ENCODE measurements around the gene FAM168A.
"Not testable (repeated sequence)": the region's sequence is repeated elsewhere in the genome, so short reads cannot be mapped to it uniquely, and the experiment has no call there.

The FAM168A gene

DNA sequence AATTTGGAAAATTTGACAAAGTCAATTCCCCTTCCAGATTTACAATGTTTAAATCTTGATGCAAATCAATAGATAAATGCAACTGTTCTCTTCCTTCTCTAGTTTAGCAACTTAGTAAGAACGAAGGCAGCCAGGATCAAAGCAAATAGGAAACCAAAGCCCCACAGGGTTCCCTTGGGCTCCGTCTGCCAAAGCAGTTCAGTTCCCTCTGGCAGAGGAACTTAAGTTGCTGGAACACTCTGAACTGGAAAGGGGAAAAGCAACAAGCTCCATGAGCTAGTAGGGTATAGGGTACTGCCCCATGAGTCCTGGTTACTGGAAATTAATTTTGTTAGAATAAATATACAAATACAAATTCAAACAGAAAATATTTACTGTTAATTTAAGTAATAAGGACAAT lies 130.4 kb downstream of the FAM168A start:
- DNase-seq (ENCODE audit: low read depth) = no peak

DNA sequence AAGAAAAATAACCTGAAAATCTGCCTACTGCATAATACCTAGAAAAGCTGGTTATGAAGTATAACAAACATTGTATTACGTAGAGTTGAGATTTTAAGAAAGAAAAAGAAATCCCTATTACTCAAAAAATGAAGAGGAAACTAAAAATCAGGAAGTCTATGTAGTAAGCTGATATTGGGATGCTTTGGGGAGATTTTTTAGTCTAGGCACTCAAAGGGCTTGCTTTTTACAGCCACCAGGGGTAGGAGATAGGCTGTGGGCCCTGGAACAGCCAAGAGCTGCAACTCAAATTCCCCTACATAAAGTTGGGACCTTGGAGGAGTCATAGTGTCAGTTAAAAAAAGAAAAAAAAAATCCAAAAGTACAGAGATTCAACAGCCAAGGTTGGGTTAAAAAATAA lies 131.3 kb downstream of the FAM168A start:
- DNase-seq (ENCODE audit: low read depth) = no peak

GRCh38 chr11:73465871-73466270 lies 132.0 kb downstream of the FAM168A start:
- no peak for DNase-seq (ENCODE audit: low read depth)

DNA sequence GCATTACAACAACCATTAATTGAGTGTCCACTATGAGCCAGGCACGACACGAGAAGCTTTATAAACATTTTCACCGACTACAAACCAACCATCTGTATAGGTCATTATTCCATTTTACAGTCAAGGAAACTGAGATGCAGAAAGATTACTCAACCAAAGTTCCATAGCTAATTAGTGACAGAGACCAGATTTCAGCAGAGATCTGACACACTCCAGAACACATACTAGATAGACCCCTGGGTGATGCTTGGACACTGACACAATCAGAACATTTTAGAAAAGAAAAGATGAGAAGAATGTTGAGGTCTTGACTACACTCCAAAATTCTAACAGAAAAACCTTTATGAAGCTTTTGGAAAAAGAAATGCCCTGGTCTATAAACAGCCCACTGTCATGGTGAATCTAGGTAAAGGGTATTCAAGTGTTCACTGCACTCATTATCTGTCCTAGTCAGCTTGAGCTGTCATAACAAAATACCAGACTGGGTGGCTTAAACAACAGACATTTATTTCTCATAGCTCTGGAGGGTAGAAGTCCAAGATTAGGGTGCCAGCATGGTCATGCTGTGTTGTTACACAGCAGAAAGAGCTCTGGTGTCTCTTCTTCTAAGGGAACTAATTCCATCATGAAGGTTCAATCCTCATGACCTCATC lies 132.8 kb downstream of the FAM168A start:
- no peak for DNase-seq (ENCODE audit: low read depth)

GRCh38 chr11:73464347-73464746 lies 133.6 kb downstream of the FAM168A start:
- no peak for DNase-seq (ENCODE audit: low read depth)

- no peak for DNase-seq (ENCODE audit: low read depth)
Observed at GRCh38 chr11:73463359-73463758, 134.6 kb downstream of the FAM168A start.

DNA sequence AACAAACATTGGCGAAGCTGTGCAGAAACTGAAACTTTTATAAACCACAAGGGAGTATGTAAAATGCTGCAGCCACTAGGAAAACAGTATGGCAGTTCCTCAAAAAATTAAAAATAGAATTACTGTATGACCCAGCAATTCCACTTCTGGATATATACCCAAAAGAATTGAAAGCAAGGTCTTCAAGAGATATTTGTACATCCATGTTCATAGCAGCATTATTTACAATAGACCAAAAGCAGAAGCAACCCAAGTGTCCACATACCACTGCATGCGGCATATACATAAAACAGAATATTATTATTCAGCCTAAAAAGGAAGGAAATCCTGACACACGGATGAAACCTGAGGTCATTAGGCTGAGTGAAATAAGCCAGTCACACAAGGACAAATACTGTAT lies 135.9 kb downstream of the FAM168A start:
- DNase-seq (ENCODE audit: low read depth) = no peak

DNA sequence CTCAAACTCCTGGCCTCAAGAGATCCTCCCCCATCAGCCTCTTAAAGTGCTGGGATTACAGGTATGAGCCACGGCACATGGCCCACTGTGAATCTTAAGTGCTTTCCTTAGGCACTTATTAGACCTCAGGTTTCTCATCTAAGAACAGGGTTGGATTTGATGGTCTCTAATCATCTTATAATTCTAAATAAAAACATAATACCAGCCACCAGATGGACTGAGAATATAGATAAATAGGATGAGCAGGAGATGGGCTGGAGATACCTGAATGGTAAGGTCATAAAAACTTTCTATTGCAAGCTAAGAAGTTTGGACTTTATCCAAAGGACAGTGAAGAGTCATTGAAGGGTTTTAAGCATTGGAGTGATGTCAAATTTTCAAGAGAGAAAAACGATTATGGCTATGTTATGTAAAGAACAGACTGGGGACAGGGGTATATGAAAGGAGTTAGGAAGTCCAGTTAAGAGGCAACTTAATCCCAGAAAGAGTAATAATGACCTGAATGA lies 136.5 kb downstream of the FAM168A start:
- DNase-seq (ENCODE audit: low read depth) = no peak

DNA sequence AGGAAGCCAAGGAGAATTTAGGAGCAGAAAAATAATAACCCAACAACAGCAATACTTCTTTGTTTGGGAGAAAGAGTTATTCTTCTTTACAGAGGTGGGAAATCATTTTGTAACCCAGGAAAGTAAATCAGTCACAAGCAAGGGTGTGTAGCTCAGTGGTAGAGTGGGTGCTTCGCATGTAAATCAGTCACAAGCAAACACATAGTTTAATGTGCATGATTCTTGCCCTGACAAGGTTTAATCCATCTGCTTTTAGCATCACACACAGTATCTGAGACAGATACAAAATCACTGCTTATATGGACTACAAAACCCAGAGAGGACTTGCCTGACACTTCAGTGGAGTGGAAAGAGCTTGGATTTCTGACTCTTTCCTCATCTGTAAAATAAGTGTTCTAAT lies 139.7 kb downstream of the FAM168A start:
- DNase-seq (ENCODE audit: low read depth) = no peak

DNA sequence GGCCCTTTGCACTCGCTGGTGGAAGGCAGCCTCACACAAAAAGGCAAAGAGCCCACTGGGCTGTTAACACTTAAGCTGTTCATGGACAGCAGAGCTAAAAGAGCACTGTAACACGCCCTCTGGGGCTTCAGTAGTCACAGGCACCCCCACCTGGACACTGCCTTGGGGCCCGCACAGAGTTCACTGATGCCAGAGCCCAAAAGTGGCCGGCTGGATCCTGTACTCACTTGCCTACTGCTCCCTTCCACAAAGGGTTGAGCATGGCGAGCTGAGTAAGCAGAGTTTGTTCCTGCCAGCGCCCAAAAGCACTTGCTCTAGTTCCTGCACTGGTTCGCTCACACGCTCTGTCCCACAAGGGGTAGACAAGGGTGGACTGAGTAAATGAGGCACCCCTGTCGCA lies 142.9 kb downstream of the FAM168A start:
- no peak for DNase-seq (ENCODE audit: low read depth)

GRCh38 chr11:73453562-73453961 lies 144.3 kb downstream of the FAM168A start:
- DNase-seq (ENCODE audit: low read depth) = no peak

DNA sequence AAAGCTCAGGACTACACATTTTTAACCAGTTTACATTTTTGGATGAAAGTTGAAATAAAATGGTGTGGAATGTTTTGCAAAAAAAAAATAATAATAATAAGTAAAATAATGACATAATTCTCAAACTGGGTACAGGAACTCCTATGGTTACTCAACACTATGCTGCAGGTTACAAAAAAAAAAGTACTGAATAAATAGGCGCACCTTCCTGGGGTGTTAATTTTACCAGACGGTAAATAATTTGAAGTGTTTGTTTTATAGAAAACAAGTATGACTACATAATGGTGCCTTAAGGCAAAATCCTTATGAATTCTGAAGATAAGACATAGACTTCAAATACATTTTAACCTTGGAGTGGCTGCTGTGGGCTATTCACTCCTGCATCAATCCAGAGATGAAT lies 145.2 kb downstream of the FAM168A start:
- no peak for DNase-seq (ENCODE audit: low read depth)

- DNase-seq (ENCODE audit: low read depth) = no peak
Observed at GRCh38 chr11:73451896-73452295, 146.0 kb downstream of the FAM168A start.

- no peak for DNase-seq (ENCODE audit: low read depth)
Observed at GRCh38 chr11:73446766-73447165, 151.1 kb downstream of the FAM168A start.

DNA sequence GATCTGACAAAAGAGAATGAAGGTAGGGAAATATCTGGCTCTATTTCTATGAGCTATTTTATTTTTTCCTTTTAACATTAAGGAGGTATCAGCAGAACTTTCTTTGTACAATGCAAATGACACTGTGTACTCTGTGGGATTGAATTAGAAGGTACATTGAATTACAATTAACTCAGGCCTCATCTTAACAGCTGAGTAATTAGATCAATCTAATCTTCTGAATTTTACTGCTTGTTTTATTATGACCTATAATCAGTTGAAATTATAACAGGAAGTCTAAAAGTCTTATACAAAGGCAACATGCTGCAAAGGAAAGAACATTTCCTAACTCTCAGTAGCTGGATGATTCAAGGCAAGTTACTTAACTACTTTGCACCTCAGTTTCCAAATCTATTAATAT lies 151.9 kb downstream of the FAM168A start:
- no peak for DNase-seq (ENCODE audit: low read depth)

DNA sequence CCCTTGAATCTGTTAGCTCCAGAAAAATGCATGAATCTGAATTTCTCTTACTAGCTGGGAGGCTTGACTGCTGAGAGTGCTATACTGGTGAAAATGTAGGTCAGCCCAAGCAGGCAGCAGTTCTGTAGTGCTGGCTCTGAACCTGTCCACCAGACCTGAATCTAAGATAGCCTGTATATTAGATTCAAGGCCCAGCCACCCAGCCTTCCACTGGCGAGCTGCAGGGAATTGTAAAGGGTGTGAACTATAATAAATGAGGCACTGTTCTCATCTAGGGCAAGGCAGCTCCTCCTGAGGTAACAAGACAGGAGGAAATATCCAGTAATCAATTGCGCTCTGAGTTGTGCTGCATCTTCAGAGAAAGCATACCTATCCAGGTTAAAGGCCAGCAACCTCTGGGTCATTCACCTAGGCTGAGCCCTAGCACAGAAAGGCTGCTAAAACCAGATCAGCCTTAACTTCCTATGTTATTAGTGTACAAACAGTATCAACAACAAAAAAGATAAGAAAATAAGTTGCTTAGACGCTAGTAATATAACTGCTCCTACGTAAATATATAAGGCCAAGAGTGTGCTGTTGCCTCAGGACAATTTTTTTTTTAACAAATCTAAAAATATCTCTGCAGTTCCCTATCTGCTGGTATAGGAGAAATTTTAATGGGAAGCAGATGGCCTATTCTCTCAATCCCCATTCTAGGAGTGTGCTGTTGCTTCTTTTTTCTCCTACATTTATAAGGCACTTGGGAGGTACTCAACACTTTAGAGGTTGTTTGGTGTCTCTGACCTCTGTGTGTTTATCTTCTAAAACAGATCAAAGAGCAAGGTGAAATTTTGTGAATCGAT lies 158.7 kb downstream of the FAM168A start:
- no peak for DNase-seq (ENCODE audit: low read depth)

GRCh38 chr11:73436859-73437258 lies 161.1 kb downstream of the FAM168A start:
- not testable (repeated sequence) for DNase-seq (ENCODE audit: low read depth)

- DNase-seq (ENCODE audit: low read depth) = no peak
Observed at GRCh38 chr11:73431396-73431795, 166.5 kb downstream of the FAM168A start.

DNA sequence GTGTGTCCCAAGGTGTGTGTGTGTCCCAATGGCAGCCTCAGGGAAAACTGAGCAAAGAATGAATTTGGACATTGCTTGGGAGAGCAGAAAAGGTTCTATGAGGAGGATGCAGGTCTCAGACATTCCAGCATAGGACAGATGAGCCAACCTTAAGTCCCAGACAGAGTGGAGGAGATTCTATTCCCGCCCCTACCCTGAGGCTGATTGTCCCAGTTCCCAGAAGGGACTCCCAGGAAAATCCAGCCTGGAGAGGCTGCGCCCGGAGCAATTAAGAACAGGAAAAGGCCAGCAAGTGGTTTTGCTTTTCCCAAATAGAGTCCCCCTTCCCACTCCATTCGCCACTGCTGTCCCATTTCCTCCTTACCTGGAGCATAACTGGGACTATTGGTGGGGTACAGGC lies 167.6 kb downstream of the FAM168A start:
- DNase-seq (ENCODE audit: low read depth) = no peak

DNA sequence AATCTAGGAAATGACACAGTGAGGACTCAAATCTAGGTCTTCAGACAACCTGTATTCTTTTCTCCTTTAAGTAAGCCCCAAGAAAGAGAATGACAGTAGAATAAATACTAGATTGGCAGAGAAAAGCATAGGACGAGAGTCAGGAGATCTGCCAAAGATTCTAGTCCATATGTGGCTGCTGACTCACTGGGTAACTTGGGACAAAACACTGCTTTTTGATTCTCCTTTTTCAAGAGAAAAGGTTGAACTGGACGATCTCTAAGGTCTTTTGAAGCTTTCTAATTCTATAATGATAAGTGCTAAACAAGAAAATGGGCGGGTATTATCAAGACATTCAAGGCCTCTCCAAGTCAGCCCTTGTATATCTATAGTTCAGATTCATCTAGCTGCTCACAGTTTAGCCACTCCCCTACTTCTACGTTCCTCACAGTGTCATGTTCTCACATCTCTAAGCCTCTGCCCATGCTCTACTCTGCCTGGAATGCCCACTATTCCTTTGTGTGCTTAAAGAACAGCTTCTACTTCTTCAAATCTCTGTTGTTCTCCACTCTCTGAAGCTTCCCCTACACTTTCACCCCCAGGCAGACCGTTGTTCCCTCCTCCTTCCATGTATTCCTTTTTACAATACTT lies 168.7 kb downstream of the FAM168A start:
- DNase-seq (ENCODE audit: low read depth) = no peak

GRCh38 chr11:73428699-73429098 lies 169.2 kb downstream of the FAM168A start:
- DNase-seq (ENCODE audit: low read depth) = no peak

- no peak for DNase-seq (ENCODE audit: low read depth)
Observed at GRCh38 chr11:73428227-73428626, 169.7 kb downstream of the FAM168A start.

DNA sequence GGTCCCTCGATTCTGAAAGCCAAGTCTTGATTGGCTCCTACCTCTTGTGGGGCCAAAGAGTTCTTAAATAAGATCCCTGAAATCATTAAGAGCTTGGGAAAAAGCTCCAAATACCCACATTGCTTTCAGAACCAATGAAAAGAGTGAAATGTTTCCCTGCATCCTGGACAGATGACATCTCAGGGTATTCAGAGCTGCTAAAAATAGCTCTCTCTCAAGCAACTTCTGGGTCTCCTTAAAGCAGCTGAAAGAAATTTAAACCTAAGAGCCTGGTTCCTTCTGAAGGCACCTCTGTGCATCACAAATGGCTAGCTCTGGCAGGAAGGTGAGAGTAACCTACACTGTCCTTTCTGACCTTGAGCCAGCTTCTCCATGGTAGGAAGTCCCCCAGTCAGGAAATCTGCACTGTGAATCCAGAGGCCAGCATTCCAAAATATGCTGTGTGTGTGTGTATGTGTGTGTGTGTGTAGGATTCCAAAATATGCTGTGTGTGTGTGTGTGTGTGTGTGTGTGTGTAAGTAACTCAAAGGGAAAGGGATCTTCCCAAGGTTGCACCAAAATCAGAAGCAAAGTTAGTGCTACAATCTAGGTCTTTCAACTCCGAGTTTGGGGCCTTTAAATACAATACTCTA lies 171.6 kb downstream of the FAM168A start:
- no peak for DNase-seq (ENCODE audit: low read depth)

Measured in HS-5 (cell line).